Inferior parietal cortex (tissue), 1 donor: Measurements from ENCODE around the gene GATA5.

Experiments
- DNase-seq: peaks from one replicate; pipeline ENCODE4 v3.0.0-alpha.2; 2016; ENCODE audit errors: extremely low spot score

The GATA5 gene

GRCh38 chr20:62455929-62456328, 19.9 kb downstream of the GATA5 start:
- DNase-seq: no peak

DNA sequence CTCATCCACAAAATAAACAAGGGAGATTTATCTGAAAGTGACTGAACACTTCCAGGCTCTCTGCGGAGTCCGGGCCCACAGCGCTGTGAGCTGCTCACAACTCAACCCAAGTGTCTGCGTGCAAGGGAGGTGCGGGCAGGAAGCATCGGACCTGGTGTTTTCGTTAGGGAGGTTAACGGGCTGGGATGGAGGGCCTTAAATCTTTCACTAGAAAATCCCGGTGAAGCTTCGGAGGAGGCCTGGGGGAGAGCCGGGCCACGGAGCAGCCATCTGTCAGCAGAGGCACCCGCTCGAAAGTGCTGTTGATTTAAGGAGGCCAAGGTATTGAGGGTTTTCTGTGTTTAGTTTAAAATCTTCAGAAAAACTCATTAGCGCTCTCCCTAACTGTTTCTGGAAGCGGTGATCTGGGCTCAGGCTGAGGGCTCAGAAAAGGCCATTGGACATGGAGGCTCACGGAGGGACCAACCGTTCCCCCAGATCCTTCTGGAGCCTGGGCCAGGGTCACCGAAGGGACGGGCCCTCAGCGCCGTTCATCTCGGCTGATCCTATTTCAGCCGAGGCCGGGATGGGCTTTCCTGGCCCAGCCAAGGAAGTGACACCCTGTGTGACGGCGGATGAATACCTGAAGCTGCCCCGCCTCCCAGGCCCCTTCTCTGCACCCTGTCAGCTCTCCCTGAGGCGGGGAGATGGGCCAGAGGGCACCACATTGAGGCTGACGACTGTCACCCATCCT, 20.7 kb downstream of the GATA5 start:
- no peak for DNase-seq

GRCh38 chr20:62453186-62453808, 22.5 kb downstream of the GATA5 start:
- no peak for DNase-seq

- DNase-seq: no peak
These were observed 23.2 kb downstream of the GATA5 start for GRCh38 chr20:62452475-62453095.

- DNase-seq: no peak
These were observed 23.8 kb downstream of the GATA5 start for GRCh38 chr20:62451970-62452369.

DNA sequence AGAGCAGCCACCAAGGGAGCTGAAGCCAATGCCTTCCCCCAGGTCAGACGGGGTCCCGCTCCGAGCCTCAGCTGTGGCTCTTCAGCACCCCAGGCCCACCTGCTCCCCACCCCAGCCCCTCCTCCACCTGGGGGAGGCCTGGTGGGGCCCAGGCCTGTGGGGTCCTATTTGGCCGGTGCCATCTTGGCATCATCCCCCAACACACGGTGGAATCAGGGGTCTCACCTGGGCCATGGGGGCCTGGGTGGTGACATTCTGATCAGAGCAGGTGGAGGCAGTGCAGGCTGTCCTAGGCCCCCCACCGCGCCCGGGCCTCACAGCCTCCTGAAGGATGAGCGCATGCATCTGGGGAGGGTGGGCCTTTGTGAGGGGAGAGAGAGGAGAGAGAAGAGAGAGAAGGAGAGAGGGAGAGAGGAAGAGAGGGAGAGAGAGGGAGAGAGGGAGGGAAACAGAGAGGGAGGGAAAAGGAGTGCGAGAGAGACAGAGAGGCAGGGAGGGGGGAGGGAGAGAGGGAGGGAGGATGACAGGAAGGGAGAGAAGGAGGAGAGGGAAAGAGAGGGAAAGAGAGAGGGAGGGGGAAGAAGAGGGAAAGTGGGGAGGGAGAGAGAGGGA, 24.5 kb downstream of the GATA5 start:
- no peak for DNase-seq

DNA sequence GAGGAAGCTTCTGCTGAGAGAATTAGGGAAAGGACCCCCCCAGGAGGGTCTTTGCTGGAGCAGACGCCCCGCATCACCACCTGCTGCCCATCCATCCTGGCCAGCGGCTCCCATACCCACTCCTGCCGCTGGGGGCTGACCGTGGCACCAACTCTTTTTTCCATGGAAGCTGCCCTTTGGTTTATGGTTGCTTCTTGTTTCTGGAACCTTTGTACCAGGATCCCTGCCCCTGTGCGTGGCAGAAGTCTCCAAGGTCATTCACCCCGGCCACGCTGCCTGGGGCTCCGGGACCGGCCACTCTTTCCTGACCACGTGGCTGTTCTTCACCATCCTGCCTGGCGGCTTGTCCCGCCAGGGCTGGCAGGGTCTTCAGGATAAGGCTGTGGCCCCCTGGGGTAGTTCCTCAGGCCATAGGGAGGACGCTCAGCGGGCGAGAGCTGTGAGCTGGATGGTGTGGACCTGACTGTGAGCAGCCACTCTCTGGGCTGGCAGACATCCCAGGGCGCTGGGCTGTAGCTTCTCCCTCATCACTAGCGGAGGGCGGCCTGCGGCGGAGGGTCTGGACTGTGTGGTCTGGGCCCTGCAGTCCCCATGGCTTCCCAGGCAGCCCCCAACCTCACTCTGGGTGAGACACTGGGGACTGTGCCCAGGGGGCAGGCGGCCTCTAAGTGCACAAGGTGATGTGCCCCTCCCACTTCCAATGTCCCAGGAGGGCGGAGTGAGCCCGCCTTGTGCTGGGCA, 25.7 kb downstream of the GATA5 start:
- DNase-seq: no peak

- DNase-seq: no peak
These were observed 27.0 kb downstream of the GATA5 start for GRCh38 chr20:62448788-62449187.

GRCh38 chr20:62448038-62448437, 27.8 kb downstream of the GATA5 start:
- no peak for DNase-seq

GRCh38 chr20:62446888-62447869, 28.6 kb downstream of the GATA5 start:
- DNase-seq: no peak

DNA sequence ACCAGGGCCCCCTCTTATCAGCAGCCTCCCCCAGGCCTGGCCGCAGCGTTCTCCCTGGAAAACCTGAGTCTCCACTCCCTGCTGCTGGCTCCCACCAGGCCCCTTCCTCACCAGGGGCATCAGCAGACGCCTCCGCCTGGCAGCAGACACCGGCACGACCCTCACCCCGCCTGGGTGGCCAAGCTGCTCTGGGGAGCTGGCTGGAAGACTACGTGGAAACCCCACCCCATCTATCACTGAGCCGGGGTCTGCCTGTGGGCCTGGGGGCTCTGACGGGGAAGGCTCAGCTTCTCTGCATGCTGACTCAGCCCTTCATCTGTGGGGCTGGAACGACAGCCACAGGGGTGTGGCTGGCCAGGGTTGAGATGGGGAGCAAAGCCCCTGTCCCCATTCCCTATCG, 29.3 kb downstream of the GATA5 start:
- no peak for DNase-seq

- DNase-seq: no peak
These were observed 30.0 kb downstream of the GATA5 start for GRCh38 chr20:62445553-62446340.

DNA sequence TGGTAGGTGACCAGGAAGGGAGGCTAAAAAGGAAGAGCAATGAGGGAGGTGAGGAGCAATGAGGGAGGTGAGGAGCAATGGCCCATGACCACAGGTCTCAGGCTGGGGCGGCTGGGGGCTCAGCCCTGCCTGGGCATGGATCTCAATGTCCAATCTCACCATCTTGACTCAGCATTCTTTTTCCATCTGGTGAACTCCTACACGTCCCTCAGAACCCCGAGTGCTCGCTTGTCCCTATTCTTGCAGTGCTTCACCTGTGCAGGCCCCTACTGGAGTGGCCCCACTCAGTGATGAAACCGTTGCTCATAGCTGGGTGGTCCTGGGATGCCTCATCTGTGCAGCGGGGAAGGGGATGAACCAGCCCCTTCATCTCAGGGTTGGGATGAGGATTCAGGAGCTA, 31.5 kb downstream of the GATA5 start:
- DNase-seq: no peak

GRCh38 chr20:62441987-62442539, 33.7 kb downstream of the GATA5 start:
- no peak for DNase-seq

DNA sequence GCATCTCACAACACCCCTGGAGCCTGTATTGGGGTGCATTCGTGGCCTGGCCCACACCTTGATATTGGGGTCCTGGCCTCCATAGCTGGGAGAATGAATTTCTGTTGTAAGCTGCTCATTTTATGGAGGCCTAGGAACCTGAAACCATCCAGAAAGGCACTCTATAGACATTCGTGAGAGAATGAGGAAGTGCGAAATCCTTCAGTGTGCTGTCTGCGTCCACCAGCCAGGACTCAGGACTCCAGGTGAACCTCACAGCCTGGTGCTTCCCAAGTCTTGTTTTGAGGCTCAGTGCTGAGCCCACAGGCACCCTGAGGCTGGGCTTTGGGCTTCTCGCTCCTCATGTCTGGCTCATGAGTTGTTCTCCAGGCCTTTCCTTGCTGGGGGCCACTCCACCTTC, 36.6 kb downstream of the GATA5 start:
- DNase-seq: no peak

DNA sequence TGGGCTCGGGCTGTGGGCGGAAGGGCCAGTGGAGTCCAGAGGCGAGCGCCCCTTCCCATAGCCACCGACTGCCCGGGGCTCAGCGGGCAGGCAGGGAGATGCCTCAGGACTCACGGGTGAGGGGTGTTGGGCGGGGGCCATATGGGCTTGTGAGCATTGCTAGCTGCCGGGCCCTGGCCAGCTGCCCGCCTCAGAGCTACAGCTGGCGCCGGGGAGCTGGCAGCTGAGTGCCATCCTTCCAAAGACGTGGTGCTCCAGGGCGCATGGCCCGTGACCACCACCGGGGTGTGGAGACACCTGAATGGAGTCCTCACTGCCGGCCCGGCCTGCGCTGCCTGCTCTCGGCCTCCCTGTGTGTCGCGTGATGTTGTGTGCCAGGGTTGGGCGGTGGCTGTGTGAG, 37.9 kb downstream of the GATA5 start:
- no peak for DNase-seq

- no peak for DNase-seq
These were observed 38.3 kb downstream of the GATA5 start for GRCh38 chr20:62437496-62437895.

GRCh38 chr20:62436692-62437091, 39.1 kb downstream of the GATA5 start:
- DNase-seq: no peak

DNA sequence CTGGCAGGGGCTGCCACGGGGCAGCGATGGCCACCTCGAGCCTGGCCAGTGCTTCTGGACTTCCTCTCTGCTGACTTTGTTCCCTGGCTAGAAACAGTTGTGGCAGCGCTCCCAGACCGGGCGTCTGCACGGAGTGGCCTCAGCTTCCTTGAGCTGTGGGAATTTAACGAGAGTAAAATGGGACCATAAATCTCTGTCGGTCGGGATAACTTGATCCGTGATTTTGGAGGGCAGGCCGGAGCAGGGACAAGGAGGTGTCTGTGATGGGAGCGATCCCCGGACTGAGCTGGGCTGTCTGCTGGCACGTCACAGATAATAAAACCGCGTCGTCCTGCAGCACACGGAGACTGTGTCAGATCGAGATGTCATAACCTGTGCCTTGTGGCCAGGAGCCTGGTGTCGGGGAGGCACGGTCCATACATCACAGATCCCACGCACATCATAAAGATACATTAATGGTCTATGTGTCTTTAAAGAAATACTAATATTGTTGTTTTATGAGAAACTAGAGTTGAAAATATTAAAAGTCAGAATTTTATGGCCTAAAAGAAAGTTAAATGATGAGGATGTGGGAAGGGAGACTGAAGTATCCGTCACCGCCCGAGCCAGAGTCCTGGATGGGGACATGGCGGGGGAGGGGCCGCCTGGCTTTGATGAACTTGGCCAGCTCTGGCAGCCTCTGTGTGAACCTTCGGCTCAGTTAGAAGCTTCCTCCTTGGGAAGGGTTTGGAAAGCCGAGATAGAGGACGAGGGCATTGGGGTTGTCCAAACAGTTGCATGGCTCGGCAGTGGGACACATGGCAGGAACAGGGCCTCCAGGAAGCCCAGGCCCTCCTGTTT, 41.9 kb downstream of the GATA5 start:
- peak; percentile 4 for DNase-seq
